ENCODE data around the gene NLGN2.

- TF ChIP-seq, protein P1, sequence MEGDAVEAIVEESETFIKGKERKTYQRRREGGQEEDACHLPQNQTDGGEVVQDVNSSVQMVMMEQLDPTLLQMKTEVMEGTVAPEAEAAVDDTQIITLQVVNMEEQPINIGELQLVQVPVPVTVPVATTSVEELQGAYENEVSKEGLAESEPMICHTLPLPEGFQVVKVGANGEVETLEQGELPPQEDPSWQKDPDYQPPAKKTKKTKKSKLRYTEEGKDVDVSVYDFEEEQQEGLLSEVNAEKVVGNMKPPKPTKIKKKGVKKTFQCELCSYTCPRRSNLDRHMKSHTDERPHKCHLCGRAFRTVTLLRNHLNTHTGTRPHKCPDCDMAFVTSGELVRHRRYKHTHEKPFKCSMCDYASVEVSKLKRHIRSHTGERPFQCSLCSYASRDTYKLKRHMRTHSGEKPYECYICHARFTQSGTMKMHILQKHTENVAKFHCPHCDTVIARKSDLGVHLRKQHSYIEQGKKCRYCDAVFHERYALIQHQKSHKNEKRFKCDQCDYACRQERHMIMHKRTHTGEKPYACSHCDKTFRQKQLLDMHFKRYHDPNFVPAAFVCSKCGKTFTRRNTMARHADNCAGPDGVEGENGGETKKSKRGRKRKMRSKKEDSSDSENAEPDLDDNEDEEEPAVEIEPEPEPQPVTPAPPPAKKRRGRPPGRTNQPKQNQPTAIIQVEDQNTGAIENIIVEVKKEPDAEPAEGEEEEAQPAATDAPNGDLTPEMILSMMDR (IDR thresholded peaks at IDR 0.05) = no peak
- no peak for TF ChIP-seq POLR2A (IDR thresholded peaks at IDR 0.05)
Observed at GRCh38 chr17:7432296-7432695, 24.7 kb downstream of the NLGN2 start.
